Neural cell (in vitro differentiated cells): ENCODE data around the gene ARL3. TPM values are rescaled to one million over a fixed set of nuclear protein-coding genes. Genes with fewer than 3 reads are reported as not detected.

Source experiments
- H2AFZ ChIP-seq: fragments of 200-600, 300-800 bp; sonication (generic), shearing (Covaris generic); 2 replicates; pipeline ENCODE4 v1.6.0; 2014; ENCODE audit warnings: low read depth, mild to moderate bottlenecking, antibody characterized with exemption, low read length, moderate library complexity
- H3F3A ChIP-seq: fragments of 200-600 bp; shearing (Covaris generic); 2 replicates; pipeline ENCODE4 v1.6.1; 2016; ENCODE audit warnings: mild to moderate bottlenecking, moderate library complexity, mixed read lengths, antibody characterized with exemption, low read length; ENCODE audit not compliant: insufficient read depth, poor library complexity, severe bottlenecking
- H3K27ac ChIP-seq: fragments of 200-600, 300-800 bp; sonication (generic), shearing (Covaris generic); 2 replicates; pipeline ENCODE4 v1.5.1; 2014; ENCODE audit warnings: mild to moderate bottlenecking, low read length, moderate library complexity
- H3K27me3 ChIP-seq: fragments of 300-800, 200-600 bp; sonication (generic), shearing (Covaris generic); 2 replicates; pipeline ENCODE4 v1.6.0; 2014; ENCODE audit warnings: mild to moderate bottlenecking, low read depth, low read length, moderate library complexity; ENCODE audit not compliant: insufficient read depth
- H3K36me3 ChIP-seq: fragments of 300-800, 200-600 bp; sonication (generic), shearing (Covaris generic); 2 replicates; pipeline ENCODE4 v1.5.1; 2014; ENCODE audit warnings: mild to moderate bottlenecking, antibody characterized with exemption, low read length, moderate library complexity; ENCODE audit not compliant: insufficient read depth
- H3K4me2 ChIP-seq: fragments of 300-800, 200-600 bp; sonication (generic), shearing (Covaris generic); 2 replicates; pipeline ENCODE4 v1.6.0; 2014; ENCODE audit warnings: mild to moderate bottlenecking, low read length
- H3K4me3 ChIP-seq: fragments of 300-800, 200-600 bp; sonication (generic), shearing (Covaris generic); 2 replicates; pipeline ENCODE4 v1.5.1; 2014; ENCODE audit warnings: mild to moderate bottlenecking, low read length, moderate library complexity
- H3K79me2 ChIP-seq: fragments of 200-600 bp; shearing (Covaris generic); replicated peaks from 2 replicates; pipeline ENCODE4 v1.6.0; 2014; ENCODE audit warnings: mild to moderate bottlenecking, low read length, moderate library complexity; ENCODE audit not compliant: insufficient read depth
- H3K9ac ChIP-seq: fragments of 300-800, 200-600 bp; sonication (generic), shearing (Covaris generic); 2 replicates; pipeline ENCODE4 v1.6.1; 2016; ENCODE audit warnings: mild to moderate bottlenecking, low read length, mixed read lengths
- H3K9me2 ChIP-seq: fragments of 200-600 bp; shearing (Covaris generic); 2 replicates; pipeline ENCODE4 v1.6.1; 2016; ENCODE audit warnings: mild to moderate bottlenecking, low read length, mixed read lengths; ENCODE audit not compliant: insufficient read depth
- H3K9me3 ChIP-seq: fragments of 200-600, 300-800 bp; sonication (generic), shearing (Covaris generic); 2 replicates; pipeline ENCODE4 v1.6.1; 2016; ENCODE audit warnings: mild to moderate bottlenecking, mixed run types, low read length, moderate library complexity, mixed read lengths
- H4K20me1 ChIP-seq: fragments of 200-600 bp; shearing (Covaris generic); 2 replicates; pipeline ENCODE4 v1.6.1; 2016; ENCODE audit warnings: mild to moderate bottlenecking, mixed run types; ENCODE audit not compliant: insufficient read depth
- CTCF ChIP-seq: fragments of 450-650 bp; IDR thresholded peaks from 2 replicates; pipeline ENCODE4 v1.5.1; 2014; ENCODE audit warnings: antibody characterized with exemption, mild to moderate bottlenecking, moderate library complexity; ENCODE audit not compliant: poor library complexity, severe bottlenecking
- EP300 ChIP-seq: fragments of 450-650 bp; conservative IDR thresholded peaks from 2 replicates; pipeline ENCODE4 v1.6.1; 2014; ENCODE audit warnings: antibody characterized with exemption, mild to moderate bottlenecking, moderate library complexity; ENCODE audit not compliant: poor library complexity, severe bottlenecking
- EZH2 ChIP-seq: fragments of 200-600, 300-800 bp; shearing (Covaris generic), sonication (generic); IDR thresholded peaks from 2 replicates; pipeline ENCODE4 v1.6.1; 2014; ENCODE audit warnings: antibody characterized with exemption, low read length, borderline replicate concordance, mild to moderate bottlenecking; ENCODE audit not compliant: insufficient read depth, poor library complexity, severe bottlenecking
- MXI1 ChIP-seq: fragments of 450-650 bp; conservative IDR thresholded peaks from 2 replicates; pipeline ENCODE4 v1.6.1; 2014; ENCODE audit warnings: antibody characterized with exemption, mild to moderate bottlenecking; ENCODE audit not compliant: poor library complexity, severe bottlenecking
- POLR2AphosphoS5 ChIP-seq: IDR thresholded peaks from 2 replicates; pipeline ENCODE4 v1.6.1; 2012
- RAD21 ChIP-seq: fragments of 450-650 bp; conservative IDR thresholded peaks from 2 replicates; pipeline ENCODE4 v1.6.1; 2014; ENCODE audit warnings: antibody characterized with exemption, mild to moderate bottlenecking, moderate library complexity
- REST ChIP-seq: IDR thresholded peaks from 2 replicates; pipeline ENCODE4 v1.6.1; 2012; ENCODE audit warnings: borderline replicate concordance
- SMC3 ChIP-seq: fragments of 450-650 bp; conservative IDR thresholded peaks from 2 replicates; pipeline ENCODE4 v1.6.1; 2014; ENCODE audit warnings: antibody characterized with exemption, mild to moderate bottlenecking, moderate library complexity; ENCODE audit not compliant: poor library complexity
- TAF1 ChIP-seq: IDR thresholded peaks from 2 replicates; pipeline ENCODE4 v1.6.1; 2012; ENCODE audit warnings: low read depth
- polyA minus RNA-seq: library from RNA; depleted of rRNA, polyadenylated mRNA; stranded (reverse); fragments of >200 nt; gene quantifications from 2 replicates; pipeline ENCODE4 v1.2.3, GENCODE V29; 2014
- polyA plus RNA-seq: library from polyadenylated mRNA; depleted of rRNA; stranded (reverse); fragments of >200 nt; gene quantifications from 2 replicates; pipeline ENCODE4 v1.2.3, GENCODE V29; 2014

Gene ARL3
- polyA plus RNA-seq, result 51.9 and 56.0 TPM in 2 replicates
- polyA minus RNA-seq, result 37.6 and 41.4 TPM in 2 replicates

GRCh38 chr10:102713814-102714620 lies at the start of gene ARL3:
Gene ARL3, minus strand, starts transcription at chr10:102714397. Its CDS starts 122 bp downstream, at chr10:102714275.
- H3K27me3 ChIP-seq, result no peaks in the 10 kb centered on the region
- no peaks in the 10 kb centered on the region for H3K9me2 ChIP-seq
- H3K4me2 ChIP-seq, result peak within 1 kb of the TSS; percentile 76
- peak within 1 kb of the TSS; percentile 86 for H2AFZ ChIP-seq
- peak within 1 kb of the TSS; percentile 96 for H3K27ac ChIP-seq
- no peaks in the 10 kb centered on the region for H3K9me3 ChIP-seq
- no peaks in the 10 kb centered on the region for H4K20me1 ChIP-seq
- peaks cover 46% of the 10 kb centered on the region for H3K79me2 ChIP-seq
- TF ChIP-seq RAD21 (peak; percentile 42), POLR2AphosphoS5 (peak; percentile 65), SMC3 (peak; percentile 42), TAF1 (no peak), CTCF (peak; percentile 72), EP300 (peak; percentile 70), REST (peak; percentile 45), EZH2 (no peak), MXI1 (no peak)
- peaks cover 3% of the 10 kb centered on the region for H3F3A ChIP-seq
- peak within 1 kb of the TSS; percentile 90 for H3K4me3 ChIP-seq
- peak within 1 kb of the TSS; percentile 93 for H3K9ac ChIP-seq
- no peaks in the 10 kb centered on the region for H3K36me3 ChIP-seq

- Histone ChIP-seq H3K36me3 (no peaks in the 10 kb centered on the region), H3K9me2 (no peaks in the 10 kb centered on the region), H3F3A (no peaks in the 10 kb centered on the region), H3K4me2 (no peak overlapping the region), H3K9ac (no peak overlapping the region), H4K20me1 (no peaks in the 10 kb centered on the region), H2AFZ (no peak overlapping the region), H3K4me3 (no peak overlapping the region), H3K79me2 (peaks cover 3% of the 10 kb centered on the region), H3K27ac (no peak overlapping the region), H3K27me3 (no peaks in the 10 kb centered on the region), H3K9me3 (no peaks in the 10 kb centered on the region)
- TF ChIP-seq POLR2AphosphoS5, result no peak
Measured at GRCh38 chr10:102763037-102763607, 48.9 kb upstream of the ARL3 start.
